H1 (cell line): ENCODE results near the gene AFAP1L2. TPM values are rescaled to one million over a fixed set of nuclear protein-coding genes. Genes with fewer than 3 reads are reported as not detected.

ENCODE experiments used
- CTCF ChIA-PET: fragments of 300-600 bp; sonication (Branson Sonifier 250); formaldehyde crosslinking; loops from one replicate; lab custom pipeline; 2021; ENCODE audit not compliant: partially characterized antibody; lab: Charles Lee
- POLR2A ChIA-PET: fragments of 300-600 bp; sonication (Branson Sonifier 250); formaldehyde crosslinking; loops from one replicate; lab custom pipeline; 2021; ENCODE audit warnings: inconsistent platforms; ENCODE audit not compliant: partially characterized antibody; lab: Charles Lee
- DNase-seq, 2 experiments: peaks; one replicate each; pipeline versions ENCODE4 v3.0.0 to v3.0.0-alpha.2; 2010 to 2022; ENCODE audit warnings: low spot score in 2 of 2, low read depth in 1 of 2, mixed read lengths in 1 of 2
- FAIRE-seq: peaks from 2 replicates; lab custom pipeline; 2011; peaks lifted over from hg19 to GRCh38; lab: Jason Lieb, UNC
- H2AFZ ChIP-seq: 2 replicates; pipeline ENCODE4 v1.8.1; 2012; ENCODE audit warnings: low read length, inconsistent platforms
- H2AK5ac ChIP-seq: 2 replicates; pipeline ENCODE4 v1.6.1; 2013; ENCODE audit warnings: low read depth, low read length
- H2BK120ac ChIP-seq: replicated peaks from 2 replicates; pipeline ENCODE3; 2013; ENCODE audit warnings: low read depth, low read length, inconsistent platforms
- H2BK12ac ChIP-seq: 2 replicates; pipeline ENCODE4 v1.6.1; 2013; ENCODE audit warnings: low read depth, low read length
- H2BK15ac ChIP-seq: 2 replicates; pipeline ENCODE4 v1.6.1; 2013; ENCODE audit warnings: low read length
- H2BK20ac ChIP-seq: 2 replicates; pipeline ENCODE4 v1.6.1; 2013; ENCODE audit warnings: low read length
- H2BK5ac ChIP-seq: 2 replicates; pipeline ENCODE4 v1.6.1; 2013; ENCODE audit warnings: low read depth, low read length
- H3K14ac ChIP-seq: 2 replicates; pipeline ENCODE4 v1.6.1; 2013; ENCODE audit warnings: inconsistent platforms; ENCODE audit not compliant: insufficient read length
- H3K18ac ChIP-seq: 2 replicates; pipeline ENCODE4 v1.6.1; 2013; ENCODE audit warnings: low read length; ENCODE audit errors: extremely low read depth
- H3K23ac ChIP-seq: 2 replicates; pipeline ENCODE4 v1.6.1; 2013; ENCODE audit warnings: inconsistent platforms; ENCODE audit not compliant: insufficient read length
- H3K23me2 ChIP-seq: 2 replicates; pipeline ENCODE4 v1.6.1; 2013; ENCODE audit warnings: low read depth, low read length
- H3K27ac ChIP-seq: 2 replicates; pipeline ENCODE4 v1.6.1; 2011; ENCODE audit warnings: low read depth, low read length, inconsistent platforms
- H3K27me3 ChIP-seq, 4 experiments: replicated peaks in 1 of 4; 1 replicate in 1 of 4; 2 replicates in 3 of 4; pipeline versions ENCODE4 v1.6.1 to v1.8.1; 2011 to 2013; ENCODE audit warnings: low read length in 3 of 4, mild to moderate bottlenecking in 3 of 4, inconsistent platforms in 2 of 4, mixed read lengths in 2 of 4, moderate library complexity in 1 of 4; ENCODE audit not compliant: control insufficient read depth in 3 of 4, insufficient read depth in 3 of 4; ENCODE audit errors: extremely low read depth in 1 of 4
- H3K36me3 ChIP-seq, 4 experiments: 2 replicates each; pipeline versions ENCODE4 v1.6.1 to v1.8.1; 2011 to 2013; ENCODE audit warnings: mild to moderate bottlenecking in 4 of 4, low read length in 3 of 4, moderate library complexity in 2 of 4, control low read depth in 1 of 4, inconsistent platforms in 1 of 4; ENCODE audit not compliant: insufficient read depth in 4 of 4, control insufficient read depth in 2 of 4
- H3K4ac ChIP-seq: replicated peaks from 2 replicates; pipeline ENCODE3; 2013; ENCODE audit warnings: low read length, low read depth, mixed read lengths, inconsistent platforms; ENCODE audit not compliant: insufficient read length
- H3K4me1 ChIP-seq, 4 experiments: replicated peaks in 1 of 4; 1 replicate in 1 of 4; 2 replicates in 3 of 4; pipeline versions ENCODE4 v1.6.1 to v1.8.1; 2011 to 2013; ENCODE audit warnings: low read length in 3 of 4, inconsistent platforms in 2 of 4, mixed read lengths in 1 of 4; ENCODE audit not compliant: insufficient read depth in 4 of 4, control insufficient read depth in 3 of 4
- H3K4me2 ChIP-seq, 2 experiments: 2 replicates each; pipeline versions ENCODE4 v1.6.1 to v1.8.1; 2011 to 2013; ENCODE audit warnings: low read depth in 2 of 2, low read length in 2 of 2, control low read depth in 1 of 2, inconsistent platforms in 1 of 2, mild to moderate bottlenecking in 1 of 2; ENCODE audit not compliant: insufficient read depth in 1 of 2
- H3K4me3 ChIP-seq, 4 experiments: fragments of 200-600, 300-600 bp in 1 of 4; sonication (generic), shearing (Covaris generic), sonication (Bioruptor Twin) in 1 of 4; 2 replicates each; pipeline versions ENCODE4 v1.5.1 to v1.8.1; 2011 to 2016; ENCODE audit warnings: low read length in 4 of 4, low read depth in 3 of 4, control low read depth in 2 of 4, inconsistent platforms in 2 of 4, mild to moderate bottlenecking in 2 of 4, mixed read lengths in 1 of 4, moderate library complexity in 1 of 4; ENCODE audit not compliant: insufficient read depth in 2 of 4; ENCODE audit errors: extremely low read depth in 1 of 4
- H3K56ac ChIP-seq: replicated peaks from 2 replicates; pipeline ENCODE3; 2013; ENCODE audit warnings: low read depth, mild to moderate bottlenecking, mixed read lengths, low read length, inconsistent platforms; ENCODE audit not compliant: insufficient read length
- H3K79me1 ChIP-seq: 2 replicates; pipeline ENCODE4 v1.6.1; 2013; ENCODE audit warnings: low read depth, low read length, control low read depth
- H3K79me2 ChIP-seq, 2 experiments: 2 replicates each; pipeline versions ENCODE4 v1.6.1 to v1.8.1; 2012 to 2013; ENCODE audit warnings: low read length in 2 of 2, mild to moderate bottlenecking in 2 of 2, inconsistent platforms in 1 of 2; ENCODE audit not compliant: insufficient read depth in 2 of 2, control insufficient read depth in 1 of 2
- H3K9ac ChIP-seq, 4 experiments: replicated peaks in 1 of 4; 1 replicate in 1 of 4; 2 replicates in 3 of 4; pipeline versions ENCODE4 v1.6.1 to v1.8.1; 2011 to 2013; ENCODE audit warnings: low read depth in 3 of 4, low read length in 3 of 4, control low read depth in 2 of 4, mild to moderate bottlenecking in 2 of 4, moderate library complexity in 2 of 4, inconsistent platforms in 1 of 4; ENCODE audit errors: extremely low read depth in 1 of 4
- H3K9me3 ChIP-seq, 2 experiments: 2 replicates each; pipeline versions ENCODE4 v1.6.1 to v1.8.1; 2012 to 2013; ENCODE audit warnings: mild to moderate bottlenecking in 2 of 2, moderate library complexity in 2 of 2, control low read depth in 1 of 2, inconsistent platforms in 1 of 2, low read depth in 1 of 2, low read length in 1 of 2, mixed read lengths in 1 of 2; ENCODE audit not compliant: insufficient read depth in 2 of 2
- H4K20me1 ChIP-seq, 2 experiments: replicated peaks in 1 of 2; 2 replicates each; pipeline versions ENCODE3 to v1.8.1; 2011 to 2013; ENCODE audit warnings: inconsistent platforms in 2 of 2, low read length in 2 of 2, mild to moderate bottlenecking in 1 of 2; ENCODE audit not compliant: insufficient read depth in 2 of 2, control insufficient read depth in 1 of 2
- H4K5ac ChIP-seq: 2 replicates; pipeline ENCODE4 v1.6.1; 2013; ENCODE audit warnings: low read length, low read depth, mixed read lengths, inconsistent platforms; ENCODE audit not compliant: insufficient read length
- H4K8ac ChIP-seq: 2 replicates; pipeline ENCODE4 v1.8.0; 2013; ENCODE audit warnings: mild to moderate bottlenecking, moderate library complexity, low read length, inconsistent platforms; ENCODE audit not compliant: insufficient read depth; ENCODE audit errors: extremely low read depth
- H4K91ac ChIP-seq: replicated peaks from 2 replicates; pipeline ENCODE3; 2013; ENCODE audit warnings: low read length, mixed read lengths, inconsistent platforms; ENCODE audit not compliant: insufficient read length
- CEBPB ChIP-seq: IDR thresholded peaks from 2 replicates; pipeline ENCODE4 v1.6.1; 2012; ENCODE audit warnings: low read depth, low read length
- EP300 ChIP-seq, 2 experiments: IDR thresholded peaks; 1 replicate in 1 of 2; 2 replicates in 1 of 2; pipeline ENCODE4 v1.6.1; 2011 to 2012; ENCODE audit warnings: low read depth in 2 of 2, low read length in 2 of 2, mild to moderate bottlenecking in 2 of 2, borderline replicate concordance in 1 of 2, inconsistent platforms in 1 of 2, moderate library complexity in 1 of 2
- FOSL1 ChIP-seq: IDR thresholded peaks from 2 replicates; pipeline ENCODE4 v1.6.1; 2011; ENCODE audit warnings: mild to moderate bottlenecking, low read depth, low read length, moderate library complexity; ENCODE audit not compliant: insufficient read depth
- HDAC2 ChIP-seq, 2 experiments: fragments of 300-600 bp in 1 of 2; sonication (generic) in 1 of 2; IDR thresholded peaks; 2 replicates each; pipeline ENCODE4 v1.6.1; 2011 to 2012; ENCODE audit warnings: low read depth in 2 of 2, low read length in 2 of 2, mild to moderate bottlenecking in 2 of 2, moderate library complexity in 2 of 2, borderline replicate concordance in 1 of 2, inconsistent platforms in 1 of 2
- NANOG ChIP-seq: IDR thresholded peaks from 2 replicates; pipeline ENCODE4 v1.6.1; 2011; ENCODE audit warnings: low read length, low read depth, mild to moderate bottlenecking, inconsistent platforms; ENCODE audit not compliant: insufficient read depth, poor library complexity, severe bottlenecking
- POU5F1 ChIP-seq: IDR thresholded peaks from 2 replicates; pipeline ENCODE4 v1.6.1; 2011; ENCODE audit warnings: low read depth, mild to moderate bottlenecking, low read length, moderate library complexity
- SIN3A ChIP-seq, 2 experiments: IDR thresholded peaks in 1 of 2; conservative IDR thresholded peaks in 1 of 2; 2 replicates each; pipeline ENCODE4 v1.6.1; 2011 to 2012; ENCODE audit warnings: low read length in 2 of 2, improper control_type of control experiment in 1 of 2, low read depth in 1 of 2, mild to moderate bottlenecking in 1 of 2
- WGBS, 2 experiments: shearing (Covaris generic) in 1 of 2; methylation state at CpG; one replicate each; pipeline versions ENCODE4 v1.1.6 to v1.1.7; 2013 to 2015; ENCODE audit warnings: low lambda C conversion rate in 2 of 2, mixed read lengths in 2 of 2, inconsistent platforms in 1 of 2, low coverage in 1 of 2, missing lambda C conversion rate in 1 of 2; ENCODE audit not compliant: insufficient replicate concordance in 2 of 2, insufficient coverage in 1 of 2, insufficient read length in 1 of 2; ENCODE audit errors: extremely low coverage in 1 of 2, missing lambda C conversion rate in 1 of 2; 5-methylcytosine and 5-hydroxymethylcytosine counted together
- polyA plus RNA-seq, 7 experiments: library from polyadenylated mRNA; depleted of rRNA in 3 of 7; stranded (reverse) in 5 of 7; unstranded in 2 of 7; fragments of >200 nt in 5 of 7; fragments of 200-250 nt in 2 of 7; gene quantifications; 1 replicate in 5 of 7; 2 replicates in 1 of 7; 4 replicates in 1 of 7; pipeline versions ENCODE4 v1.2.1 to v1.2.3, GENCODE V29; 2011 to 2013; ENCODE audit warnings: missing spikeins in 2 of 7, mixed read lengths in 2 of 7
- total RNA-seq: library from RNA; stranded (reverse); fragmentation: NEBNext Ultra II Directional; extraction: Animal tissue kit (Norgen Biotek cat#: 25700); gene quantifications from 2 replicates; pipeline ENCODE4 v1.2.1, GENCODE V29; 2021

Gene AFAP1L2
- total and polyA plus RNA-seq, 2 of the 8 experiments (the other 6 are each of a cell fraction or from before 2014, with no cell fraction given) = 3.9 to 6.4 TPM

DNA sequence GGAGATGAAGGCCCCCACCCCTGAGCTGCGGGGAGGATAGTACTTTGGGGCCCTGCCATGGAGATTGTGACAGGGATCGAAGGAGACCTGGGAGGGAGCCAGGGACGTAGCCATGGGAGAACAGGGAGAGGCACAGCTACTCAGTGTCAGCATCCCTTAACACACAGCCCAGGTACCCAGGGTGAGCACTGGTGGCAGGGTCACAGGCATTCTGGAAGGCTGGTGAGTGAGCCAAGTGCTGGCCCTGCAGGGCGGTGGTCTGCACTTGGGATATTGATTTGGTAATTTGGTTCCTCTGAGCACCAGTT, 125.5 kb downstream of the AFAP1L2 start:
- TF ChIP-seq HDAC2 (IDR thresholded peaks at IDR 0.05; ENCODE audit: borderline replicate concordance in 1 of 2, low read depth in 2 of 2, low read length in 2 of 2) (no peak), CEBPB (no peak), NANOG (no peak), EP300 (IDR thresholded peaks at IDR 0.05; ENCODE audit: borderline replicate concordance in 1 of 2, low read depth in 2 of 2, low read length in 2 of 2) (no peak), SIN3A (conservative IDR thresholded peaks at IDR 0.05 in 1 of 2, IDR thresholded peaks at IDR 0.05 in 1 of 2; ENCODE audit: low read depth in 1 of 2, low read length in 2 of 2) (no peak), POU5F1 (no peak), FOSL1 (no peak)

More for the DNA sequence above, 125.5 kb downstream of the AFAP1L2 start:
- Histone ChIP-seq H2BK15ac (no peak overlapping the region), H3K36me3 (no peaks in the 10 kb centered on the region), H3K14ac (no peak overlapping the region), H2BK20ac (no peak overlapping the region), H4K8ac (no peak overlapping the region), H2BK12ac (no peak overlapping the region), H3K4me2 (no peak overlapping the region), H3K4me1 (no peaks in the 10 kb centered on the region; a peak in 1 of 7 replicates), H3K79me2 (no peaks in the 10 kb centered on the region), H2AFZ (no peak overlapping the region), H2AK5ac (no peak overlapping the region), H3K9ac (no peak overlapping the region), H3K4me3 (no peak overlapping the region), H3K27ac (no peak overlapping the region), H3K18ac (no peak overlapping the region), H3K27me3 (no peaks in the 10 kb centered on the region; a peak in 1 of 7 replicates), H3K23me2 (no peaks in the 10 kb centered on the region), H4K20me1 (no peaks in the 10 kb centered on the region), H3K56ac (no peak overlapping the region), H3K79me1 (no peaks in the 10 kb centered on the region), H3K9me3 (no peaks in the 10 kb centered on the region), H3K23ac (no peak overlapping the region), H4K91ac (no peak overlapping the region), H3K4ac (no peak overlapping the region), H2BK5ac (no peak overlapping the region), H4K5ac (no peak overlapping the region), H2BK120ac (no peak overlapping the region)
- POLR2A ChIA-PET = no interaction called here
- no peak for FAIRE-seq
- DNase-seq = no peak
- WGBS, 2 experiments = 84% methylated on average over 3 of the region's 4 CpGs; no CpG with 5 or more reads in 1 of the 2 experiments
- CTCF ChIA-PET = interaction anchor here (0.6 to 4.1 kb wide), 8 partner anchors 7 to 494 kb away, joined by 3 to 15 read pairs (median 4); no protein-coding TSS in a partner anchor
